Heart left ventricle (tissue), 16 donors: ENCODE results near the gene ZNF618. TPM values are rescaled to one million over a fixed set of nuclear protein-coding genes. Genes with fewer than 3 reads are reported as not detected.

Source experiments
- ATAC-seq, 4 donors: fragments of 200-7000 bp; cut with Tn5 transposase; one replicate each; pipeline ENCODE4 v1.9.1; 2020 to 2022; ENCODE audit warnings: moderate library complexity in 4 of 4, mild to moderate bottlenecking in 3 of 4, moderate number of reproducible peaks in 1 of 4
- DNase-seq, 5 donors: peaks; one replicate each; pipeline ENCODE4 v3.0.0-alpha.2; 2020
- H3K27ac ChIP-seq, 12 donors: fragments of 200-600 bp; sonication (generic) in 4 of 12; one replicate each; pipeline versions ENCODE4 v1.5.0 to v1.8.0; 2016 to 2022; ENCODE audit warnings: mild to moderate bottlenecking in 2 of 12
- H3K27me3 ChIP-seq, 9 donors: fragments of 200-600 bp; sonication (generic) in 2 of 9; one replicate each; pipeline versions ENCODE4 v1.5.1 to v1.8.0; 2016 to 2022; ENCODE audit warnings: mild to moderate bottlenecking in 3 of 9
- H3K36me3 ChIP-seq, 9 donors: fragments of 200-600 bp; sonication (generic) in 2 of 9; one replicate each; pipeline versions ENCODE4 v1.5.0 to v1.8.0; 2018 to 2022; ENCODE audit warnings: mild to moderate bottlenecking in 2 of 9
- H3K4me1 ChIP-seq, 12 donors: fragments of 200-600 bp; sonication (generic) in 4 of 12; one replicate each; pipeline versions ENCODE4 v1.5.0 to v1.8.0; 2016 to 2022; ENCODE audit warnings: mild to moderate bottlenecking in 3 of 12
- H3K4me3 ChIP-seq, 12 donors: fragments of 200-600 bp; sonication (generic) in 4 of 12; one replicate each; pipeline versions ENCODE4 v1.5.0 to v1.8.0; 2017 to 2022; ENCODE audit warnings: mild to moderate bottlenecking in 9 of 12, moderate library complexity in 4 of 12
- H3K9me3 ChIP-seq, 12 donors: fragments of 200-600 bp; sonication (generic) in 4 of 12; one replicate each; pipeline versions ENCODE4 v1.5.0 to v1.8.0; 2016 to 2022; ENCODE audit warnings: mild to moderate bottlenecking in 1 of 12
- POLR2A ChIP-seq, 2 donors: fragments of 450-650 bp; IDR thresholded peaks; one replicate each; pipeline ENCODE4 v1.6.1; 2017; ENCODE audit warnings: antibody characterized with exemption in 2 of 2, mild to moderate bottlenecking in 2 of 2, moderate library complexity in 2 of 2
- WGBS, 4 donors: extraction: QIAGEN DNeasy Blood & Tissue Kit in 2 of 4; methylation state at CpG; one replicate each; pipeline versions ENCODE4 v1.1.5 to v1.1.7; 2013 to 2018; 5-methylcytosine and 5-hydroxymethylcytosine counted together
- intact Hi-C, 10 donors: fragments of 100-400 bp; cut with DNase I; formaldehyde crosslinking; loops; one replicate each; pipeline versions ENCODE4 v1.11.1 to v1.14.2; 2022
- polyA plus RNA-seq, 2 donors: library from polyadenylated mRNA; stranded (reverse); fragments of 200-250 nt; gene quantifications; one replicate each; pipeline ENCODE4 v1.2.3, GENCODE V29; 2013
- total RNA-seq, 9 donors: library from RNA; depleted of rRNA in 2 of 9; stranded (reverse); fragments of >200 nt in 2 of 9; fragmentation: NEBNext Ultra II Directional in 3 of 9; extraction: Animal tissue kit (Norgen Biotek cat#: 25700) in 3 of 9; gene quantifications; one replicate each; pipeline versions ENCODE4 v1.1.0 to v1.2.4, GENCODE V29; 2016 to 2023
- TF ChIP-seq, protein P1 (sequence below), 12 donors: fragments of 200-600 bp; sonication (generic) in 4 of 12; IDR thresholded peaks; one replicate each; pipeline versions ENCODE4 v1.5.0 to v1.8.0; 2018 to 2022; ENCODE audit warnings: antibody characterized with exemption in 12 of 12, mild to moderate bottlenecking in 5 of 12
- donor health status: ischemic (EF 13 %, LVEDD 7.1; RV severe dilation, severe dysfunction).
- donor health status: healthy with polysubstance abuse.
- donor health status: DM: no; HTN: yes; CAD: no.
- donor health status: DM: no; HTN: no; CAD: no.
- donor health status: ischemic (EF 25% LVEDD 6.9; RV normal size, moderate dysfunction).
- donor health status: ischemic (EF 25% LVEDD 5.7; RV mildly dilated, moderate dysfunction).
- donor health status: healthy.
- donor health status: DM: yes; HTN: yes; CAD: no.
- donor health status: ischemic (EF 35%, LVEDD 5.7; RV mildly dilated, moderate dysfunction).
- donor health status: nonischemic (EF 11% LVEDD 7.7; RV severe dilation, severe dysfunction).
- donor health status: DM: yes; HTN: yes; CAD: no.
- donor health status: PGD.
- donor health status: ischemic (EF 29% LVEDD 5.4; RV normal size, mild dysfunction).
- donor health status: nonischemic (EF 23%, LVEDD 6.1; RV moderate dilation, normal function).

ZNF618 gene
- total and polyA plus RNA-seq, 11 donors, result 0.81 to 4.2 (median 1.7) TPM

DNA sequence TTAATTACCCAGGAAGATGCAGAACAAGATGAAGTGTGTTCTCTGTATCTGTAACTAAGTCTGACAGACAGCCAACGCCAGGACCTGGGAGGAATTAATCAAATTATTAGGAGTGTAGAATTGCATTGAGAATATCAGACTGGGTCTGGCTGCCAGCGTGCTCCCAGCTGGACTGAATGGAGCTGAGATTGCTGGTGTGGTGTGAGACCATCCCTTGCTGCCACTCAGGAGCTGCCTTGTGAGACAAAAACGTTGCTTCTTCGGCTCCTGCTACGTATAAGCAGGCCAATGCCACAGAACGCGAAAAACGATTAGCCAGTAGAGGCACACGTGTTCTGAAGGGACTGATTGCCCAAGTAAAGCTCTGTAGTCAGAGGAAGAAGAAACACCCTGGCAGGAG lies 135.2 kb downstream of the ZNF618 start:
- TF ChIP-seq, protein P1, sequence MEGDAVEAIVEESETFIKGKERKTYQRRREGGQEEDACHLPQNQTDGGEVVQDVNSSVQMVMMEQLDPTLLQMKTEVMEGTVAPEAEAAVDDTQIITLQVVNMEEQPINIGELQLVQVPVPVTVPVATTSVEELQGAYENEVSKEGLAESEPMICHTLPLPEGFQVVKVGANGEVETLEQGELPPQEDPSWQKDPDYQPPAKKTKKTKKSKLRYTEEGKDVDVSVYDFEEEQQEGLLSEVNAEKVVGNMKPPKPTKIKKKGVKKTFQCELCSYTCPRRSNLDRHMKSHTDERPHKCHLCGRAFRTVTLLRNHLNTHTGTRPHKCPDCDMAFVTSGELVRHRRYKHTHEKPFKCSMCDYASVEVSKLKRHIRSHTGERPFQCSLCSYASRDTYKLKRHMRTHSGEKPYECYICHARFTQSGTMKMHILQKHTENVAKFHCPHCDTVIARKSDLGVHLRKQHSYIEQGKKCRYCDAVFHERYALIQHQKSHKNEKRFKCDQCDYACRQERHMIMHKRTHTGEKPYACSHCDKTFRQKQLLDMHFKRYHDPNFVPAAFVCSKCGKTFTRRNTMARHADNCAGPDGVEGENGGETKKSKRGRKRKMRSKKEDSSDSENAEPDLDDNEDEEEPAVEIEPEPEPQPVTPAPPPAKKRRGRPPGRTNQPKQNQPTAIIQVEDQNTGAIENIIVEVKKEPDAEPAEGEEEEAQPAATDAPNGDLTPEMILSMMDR (IDR thresholded peaks at IDR 0.05), result no peak
- no peak for TF ChIP-seq POLR2A (IDR thresholded peaks at IDR 0.05)
- WGBS, 4 donors, result 89 to 94% (median 91%) methylated on average over 8 to 9 of the region's 9 CpGs
- Histone ChIP-seq H3K27ac (no peak overlapping the region), H3K9me3 (peaks cover 0 to 28% (median 0%) of the 10 kb centered on the region in 12 donors), H3K36me3 (peaks cover 0 to 43% (median 0%) of the 10 kb centered on the region in 9 donors), H3K4me3 (no peak overlapping the region), H3K4me1 (no peaks in the 10 kb centered on the region), H3K27me3 (no peaks in the 10 kb centered on the region)
- DNase-seq, result no peak
- intact Hi-C loops, result no loop called here
- no peak for ATAC-seq

- ATAC-seq (no peak), DNase-seq (no peak)
- no peak overlapping the region for H3K27ac ChIP-seq
- 67 to 97% (median 85%) methylated on average over 2 of the region's 2 CpGs for whole genome bisulfite sequencing, 4 donors
- no peak for TF ChIP-seq POLR2A (IDR thresholded peaks at IDR 0.05)
- TF ChIP-seq, protein P1 (IDR thresholded peaks at IDR 0.05), result no peak
- intact Hi-C loops, result no loop called here
- H3K27me3 ChIP-seq, result no peaks in the 10 kb centered on the region
- no peaks in the 10 kb centered on the region for H3K4me1 ChIP-seq
- H3K4me3 ChIP-seq, result no peak overlapping the region
- peaks cover 0 to 25% (median 0%) of the 10 kb centered on the region in 12 donors for H3K9me3 ChIP-seq
- peaks cover 0 to 41% (median 2%) of the 10 kb centered on the region in 9 donors for H3K36me3 ChIP-seq
Measured at GRCh38 chr9:114012126-114012525, 136.0 kb downstream of the ZNF618 start.

- TF ChIP-seq, protein P1 (IDR thresholded peaks at IDR 0.05), result no peak
- TF ChIP-seq POLR2A (IDR thresholded peaks at IDR 0.05), result no peak
- DNase-seq, result no peak
- peaks cover 0 to 26% (median 0%) of the 10 kb centered on the region in 12 donors for H3K9me3 ChIP-seq
- no peaks in the 10 kb centered on the region for H3K27me3 ChIP-seq
- no peak overlapping the region for H3K27ac ChIP-seq
- no peak overlapping the region for H3K4me3 ChIP-seq
- H3K36me3 ChIP-seq, result peaks cover 0 to 47% (median 10%) of the 10 kb centered on the region in 9 donors
- H3K4me1 ChIP-seq, result no peaks in the 10 kb centered on the region
- ATAC-seq, result no peak
- intact Hi-C loops, result no loop called here
Measured at GRCh38 chr9:114014044-114014443, 137.9 kb downstream of the ZNF618 start.

GRCh38 chr9:114015607-114016006 lies 139.5 kb downstream of the ZNF618 start:
- no peaks in the 10 kb centered on the region for H3K4me1 ChIP-seq
- H3K9me3 ChIP-seq, result peaks cover 0 to 41% (median 0%) of the 10 kb centered on the region in 12 donors
- WGBS, 4 donors, result 95 to 99% (median 97%) methylated on average over 2 of the region's 2 CpGs
- DNase-seq, result no peak
- peaks cover 0 to 46% (median 10%) of the 10 kb centered on the region in 9 donors for H3K36me3 ChIP-seq
- no peak for TF ChIP-seq POLR2A (IDR thresholded peaks at IDR 0.05)
- TF ChIP-seq, protein P1 (IDR thresholded peaks at IDR 0.05), result no peak
- no peak overlapping the region for H3K4me3 ChIP-seq
- no peaks in the 10 kb centered on the region for H3K27me3 ChIP-seq
- no peak overlapping the region for H3K27ac ChIP-seq
- ATAC-seq, result no peak
- intact Hi-C loops, result no loop called here
